Calu3 (cell line): ENCODE results near the gene CCDC102A. TPM values are rescaled to one million over a fixed set of nuclear protein-coding genes. Genes with fewer than 3 reads are reported as not detected.

Experiments used
- BruUV-seq: library from RNA; stranded (reverse); fragments of 400-500 nt; replicated peaks from 2 replicates; lab custom pipeline; 2021; lab: Mats Ljungman, UMichigan
- CTCF ChIA-PET: fragments of 300-600 bp; sonication (Branson Sonifier 250); formaldehyde crosslinking; loops from one replicate; lab custom pipeline; 2022; ENCODE audit warnings: antibody characterized with exemption; lab: Charles Lee
- DNase-seq: peaks from one replicate; pipeline ENCODE4 v3.0.0; 2022
- H3K27ac Mint-ChIP-seq: one replicate; pipeline ENCODE4 v1.8.0; 2022; ENCODE audit warnings: mixed read lengths; ENCODE audit not compliant: unreplicated experiment
- H3K27me3 Mint-ChIP-seq: one replicate; pipeline ENCODE4 v1.8.0; 2022; ENCODE audit warnings: mixed read lengths; ENCODE audit not compliant: unreplicated experiment
- H3K36me3 Mint-ChIP-seq: one replicate; pipeline ENCODE4 v1.8.0; 2022; ENCODE audit warnings: mild to moderate bottlenecking, moderate library complexity, mixed read lengths; ENCODE audit not compliant: insufficient read depth, unreplicated experiment
- H3K4me1 Mint-ChIP-seq: one replicate; pipeline ENCODE4 v1.8.0; 2022; ENCODE audit warnings: mild to moderate bottlenecking, low read depth, mixed read lengths; ENCODE audit not compliant: unreplicated experiment
- H3K4me3 Mint-ChIP-seq: one replicate; pipeline ENCODE4 v1.8.0; 2022; ENCODE audit warnings: mild to moderate bottlenecking, low read depth, moderate library complexity, mixed read lengths; ENCODE audit not compliant: unreplicated experiment
- H3K9me3 Mint-ChIP-seq: one replicate; pipeline ENCODE4 v1.8.0; 2022; ENCODE audit warnings: low read depth, mixed read lengths; ENCODE audit not compliant: unreplicated experiment
- intact Hi-C: fragments of 100-400 bp; cut with micrococcal nuclease; formaldehyde crosslinking; loops from one replicate; pipeline ENCODE4 v1.10.0; 2022; ENCODE audit not compliant: unreplicated experiment
- total RNA-seq: library from RNA; stranded (reverse); gene quantifications from 2 replicates; pipeline ENCODE4 v1.2.3, GENCODE V29; 2022
- TF ChIP-seq, protein P1 (sequence below): fragments of 200-600 bp; IDR thresholded peaks from one replicate; pipeline ENCODE4 v1.8.0; 2022; ENCODE audit warnings: antibody characterized with exemption; ENCODE audit not compliant: unreplicated experiment

CCDC102A gene
- total RNA-seq, 1 experiment from 2014 or later: 6.8 TPM

DNA sequence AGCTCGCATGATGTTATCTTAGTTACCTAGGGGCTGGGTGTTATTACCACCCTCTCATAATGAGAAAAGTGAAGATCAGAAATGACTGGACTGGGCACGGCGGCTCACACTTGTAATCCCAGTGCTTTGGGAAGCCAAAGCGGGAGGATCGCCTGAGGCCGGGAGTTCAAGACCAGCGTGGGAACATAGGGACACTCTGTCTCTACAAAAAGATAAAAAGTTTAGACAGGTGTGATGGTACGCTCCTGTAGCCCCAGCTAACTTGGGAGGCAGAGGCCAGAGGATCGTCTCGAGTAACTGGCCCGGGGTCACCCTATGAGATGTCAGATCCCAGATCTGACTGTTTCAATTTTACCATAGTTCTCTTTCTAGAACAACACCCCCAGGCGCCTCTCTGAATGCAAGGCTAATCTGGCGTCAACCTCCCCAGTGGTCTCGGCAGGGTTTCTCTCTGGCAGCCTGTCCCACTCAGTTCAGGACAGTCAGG, 1.9 kb upstream of the CCDC102A start:
- TF ChIP-seq, protein P1, sequence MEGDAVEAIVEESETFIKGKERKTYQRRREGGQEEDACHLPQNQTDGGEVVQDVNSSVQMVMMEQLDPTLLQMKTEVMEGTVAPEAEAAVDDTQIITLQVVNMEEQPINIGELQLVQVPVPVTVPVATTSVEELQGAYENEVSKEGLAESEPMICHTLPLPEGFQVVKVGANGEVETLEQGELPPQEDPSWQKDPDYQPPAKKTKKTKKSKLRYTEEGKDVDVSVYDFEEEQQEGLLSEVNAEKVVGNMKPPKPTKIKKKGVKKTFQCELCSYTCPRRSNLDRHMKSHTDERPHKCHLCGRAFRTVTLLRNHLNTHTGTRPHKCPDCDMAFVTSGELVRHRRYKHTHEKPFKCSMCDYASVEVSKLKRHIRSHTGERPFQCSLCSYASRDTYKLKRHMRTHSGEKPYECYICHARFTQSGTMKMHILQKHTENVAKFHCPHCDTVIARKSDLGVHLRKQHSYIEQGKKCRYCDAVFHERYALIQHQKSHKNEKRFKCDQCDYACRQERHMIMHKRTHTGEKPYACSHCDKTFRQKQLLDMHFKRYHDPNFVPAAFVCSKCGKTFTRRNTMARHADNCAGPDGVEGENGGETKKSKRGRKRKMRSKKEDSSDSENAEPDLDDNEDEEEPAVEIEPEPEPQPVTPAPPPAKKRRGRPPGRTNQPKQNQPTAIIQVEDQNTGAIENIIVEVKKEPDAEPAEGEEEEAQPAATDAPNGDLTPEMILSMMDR: no peak
- Mint-ChIP-seq H3K4me3 (no peak overlapping the region), H3K4me1 (peaks cover 15% of the 10 kb centered on the region), H3K27ac (no peak overlapping the region), H3K27me3 (peaks cover 58% of the 10 kb centered on the region), H3K36me3 (peaks cover 20% of the 10 kb centered on the region), H3K9me3 (no peaks in the 10 kb centered on the region)
- DNase-seq: no peak
- intact Hi-C loops: no loop called here
- no TSS peak for BruUV-seq
- CTCF ChIA-PET: no interaction called here

DNA sequence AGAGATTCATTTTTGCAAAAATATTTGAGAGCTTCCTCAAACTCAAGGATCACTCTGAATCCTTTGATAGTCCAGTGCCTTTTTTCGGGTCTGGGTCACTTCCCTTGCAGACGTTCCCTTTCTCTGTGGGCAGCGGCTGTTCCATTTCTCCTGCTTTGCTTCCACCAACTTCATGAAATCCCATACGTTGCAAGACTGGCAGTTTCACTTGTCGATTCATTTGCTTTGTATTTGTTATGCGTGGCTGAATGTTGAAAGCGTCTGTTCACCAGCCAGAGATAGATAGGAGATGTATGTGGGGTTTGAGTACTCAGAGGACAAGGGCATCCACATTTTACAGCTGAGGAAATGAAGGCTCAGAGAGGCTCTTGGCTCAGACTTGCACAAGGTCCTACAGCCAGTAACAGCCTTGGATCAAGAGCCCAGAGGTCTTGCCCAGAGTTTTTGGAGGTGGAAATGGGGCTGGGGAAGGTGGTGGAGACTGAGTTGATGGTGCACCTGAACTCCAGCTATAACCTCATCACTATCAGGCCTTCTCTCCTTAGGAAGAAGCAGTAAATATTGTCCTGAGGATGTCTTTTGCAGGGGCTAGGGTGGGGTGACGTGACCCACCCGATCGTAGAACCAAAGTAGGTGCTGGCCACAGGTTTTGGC, 1.3 kb upstream of the CCDC102A start:
- Mint-ChIP-seq H3K36me3 (peaks cover 20% of the 10 kb centered on the region), H3K27me3 (peaks cover 55% of the 10 kb centered on the region), H3K27ac (no peak overlapping the region), H3K9me3 (no peaks in the 10 kb centered on the region), H3K4me3 (peak overlapping the region; percentile 66), H3K4me1 (peaks cover 17% of the 10 kb centered on the region)
- TF ChIP-seq, protein P1: no peak
- CTCF ChIA-PET: interaction anchor here (0.6 kb wide), 1 partner anchor 1109 kb away, joined by 4 read pairs; no protein-coding TSS in a partner anchor
- BruUV-seq: TSS peak; percentile 41
- no peak for DNase-seq
- intact Hi-C loops: no loop called here

DNA sequence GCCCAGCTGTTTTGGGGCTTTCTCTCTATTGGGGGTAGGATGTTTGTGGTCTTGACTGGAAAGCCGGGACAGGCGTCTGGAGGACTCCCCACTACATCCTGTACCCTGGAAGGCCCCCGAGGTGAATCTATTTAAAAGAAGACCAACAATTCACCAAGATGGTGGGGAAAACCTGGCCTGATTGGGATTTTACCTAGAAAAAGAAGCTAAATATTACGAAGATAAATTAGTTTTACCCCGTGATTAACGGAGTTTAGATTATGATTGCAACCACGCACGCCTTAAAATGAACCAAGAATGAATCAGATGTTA, 779 bp upstream of the CCDC102A start:
- H3K4me1 Mint-ChIP-seq: peaks cover 17% of the 10 kb centered on the region
- no TSS peak for BruUV-seq
- no peak for DNase-seq
- H3K27ac Mint-ChIP-seq: no peak overlapping the region
- H3K9me3 Mint-ChIP-seq: no peaks in the 10 kb centered on the region
- intact Hi-C loops: no loop called here
- TF ChIP-seq, protein P1: no peak
- H3K4me3 Mint-ChIP-seq: peak overlapping the region; percentile 66
- CTCF ChIA-PET: interaction anchor here (0.6 kb wide), 1 partner anchor 1110 kb away, joined by 4 read pairs; no protein-coding TSS in a partner anchor
- H3K36me3 Mint-ChIP-seq: peaks cover 20% of the 10 kb centered on the region
- H3K27me3 Mint-ChIP-seq: peaks cover 49% of the 10 kb centered on the region

DNA sequence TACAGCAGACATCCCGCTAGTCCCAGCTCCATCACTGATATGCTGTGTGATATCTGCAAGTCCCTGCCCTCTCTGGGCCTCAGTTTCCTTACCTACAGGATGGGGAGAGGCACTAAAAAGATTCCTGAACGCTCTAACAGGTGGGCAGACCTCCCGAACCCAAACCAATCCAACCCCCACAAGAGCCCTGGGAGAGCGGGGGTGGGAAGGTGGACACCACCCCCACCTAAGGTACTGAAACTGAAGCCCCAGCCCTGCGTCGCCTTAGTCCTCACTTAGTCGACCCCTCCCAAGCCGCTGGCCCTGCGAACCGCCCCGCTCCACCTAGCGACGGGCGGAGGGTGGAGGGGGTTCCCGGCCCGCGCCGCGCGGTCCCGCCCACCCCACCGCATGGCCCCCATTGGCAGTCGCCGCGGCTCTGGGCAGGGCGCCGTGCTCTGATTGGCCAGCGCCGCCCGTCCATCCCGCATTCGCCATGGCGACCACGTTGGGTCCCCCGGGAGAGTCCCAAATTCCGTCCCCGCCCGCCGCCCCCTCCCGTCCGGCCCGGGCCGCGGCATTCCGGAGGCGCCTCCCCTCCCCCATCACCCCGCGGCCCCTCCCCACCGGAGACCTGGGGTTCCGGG, 578 bp downstream of the CCDC102A start:
- peak; percentile 97 for DNase-seq
- Mint-ChIP-seq H3K4me3 (peak overlapping the region; percentile 66), H3K4me1 (peaks cover 30% of the 10 kb centered on the region), H3K9me3 (no peaks in the 10 kb centered on the region), H3K36me3 (peaks cover 20% of the 10 kb centered on the region), H3K27ac (peak overlapping the region; percentile 35), H3K27me3 (peaks cover 52% of the 10 kb centered on the region)
- CTCF ChIA-PET: no interaction called here
- intact Hi-C loops: no loop called here
- TF ChIP-seq, protein P1: peak; percentile 27
- no TSS peak for BruUV-seq
